Occipital lobe (tissue), 2 donors: ENCODE results near the gene CREBBP. TPM values are rescaled to one million over a fixed set of nuclear protein-coding genes. Genes with fewer than 3 reads are reported as not detected.

ENCODE experiments used
- DNase-seq: peaks from one replicate; lab custom pipeline; 2025; lab: John Stamatoyannopoulos, UW
- total RNA-seq: library from RNA; depleted of rRNA; stranded (reverse); fragments of >200 nt; gene quantifications from one replicate; pipeline ENCODE4 v1.2.3, GENCODE V29; 2014

The CREBBP gene
- total RNA-seq, 1 donor from 2014 or later: 32.3 TPM

DNA sequence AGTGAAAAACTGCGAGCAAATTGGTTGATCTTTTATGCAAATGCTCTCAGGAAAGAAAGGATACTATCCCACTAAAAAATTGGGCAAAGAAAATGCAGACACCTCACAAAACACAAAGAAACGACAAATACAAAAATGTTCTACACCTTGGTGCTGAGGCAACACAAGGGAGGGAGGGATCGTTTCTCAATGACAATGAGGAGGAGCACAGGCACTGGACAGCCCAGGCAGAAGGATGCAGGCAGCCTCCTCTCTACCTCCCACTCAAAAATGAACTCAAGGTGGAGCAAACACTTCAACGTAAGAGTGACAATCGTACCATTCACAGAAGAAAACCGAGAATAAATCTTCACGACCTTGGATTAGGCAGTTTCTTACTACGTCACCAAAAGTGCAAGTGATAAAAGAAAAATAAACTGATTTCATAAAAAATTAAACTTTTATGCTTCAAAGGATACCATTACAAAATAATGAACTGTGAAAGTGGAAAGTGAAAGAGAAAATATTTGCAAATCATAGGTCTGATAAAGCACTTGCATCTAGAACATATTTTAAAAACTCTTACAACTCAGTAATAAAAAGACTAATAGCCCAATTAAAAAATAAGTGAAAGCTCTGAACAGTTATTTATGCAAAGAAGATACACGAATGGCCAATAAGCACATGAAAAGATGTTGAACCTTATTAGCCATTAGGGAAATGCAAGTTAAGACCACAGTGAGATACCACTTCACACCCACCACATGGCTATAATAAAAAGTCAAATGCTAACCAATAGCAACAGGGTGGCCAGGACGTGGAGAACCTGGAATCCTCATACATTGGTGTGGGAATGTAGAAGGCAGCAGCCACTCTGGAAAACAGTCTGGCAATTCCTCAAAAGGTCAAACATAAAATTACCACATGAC, 82.4 kb downstream of the CREBBP start:
- no peak for DNase-seq

DNA sequence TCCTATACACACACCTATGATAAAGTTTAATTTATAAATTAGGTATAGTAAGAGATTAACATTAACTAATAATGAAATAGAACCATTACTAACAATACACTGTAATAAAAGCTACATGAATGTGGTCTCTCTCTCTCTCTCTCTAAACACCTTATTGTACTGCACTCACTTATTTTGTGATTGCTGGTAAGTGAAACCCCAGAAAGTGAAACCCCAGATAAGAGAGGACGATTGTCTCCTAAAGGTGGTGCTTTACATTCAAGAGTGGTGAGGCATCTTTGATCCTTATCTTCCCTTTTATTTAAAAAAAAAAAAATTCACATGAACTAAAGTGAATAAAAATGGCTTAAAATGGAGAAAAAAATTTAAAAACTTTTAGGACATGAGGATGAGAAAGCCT, 83.0 kb downstream of the CREBBP start:
- no peak for DNase-seq

DNA sequence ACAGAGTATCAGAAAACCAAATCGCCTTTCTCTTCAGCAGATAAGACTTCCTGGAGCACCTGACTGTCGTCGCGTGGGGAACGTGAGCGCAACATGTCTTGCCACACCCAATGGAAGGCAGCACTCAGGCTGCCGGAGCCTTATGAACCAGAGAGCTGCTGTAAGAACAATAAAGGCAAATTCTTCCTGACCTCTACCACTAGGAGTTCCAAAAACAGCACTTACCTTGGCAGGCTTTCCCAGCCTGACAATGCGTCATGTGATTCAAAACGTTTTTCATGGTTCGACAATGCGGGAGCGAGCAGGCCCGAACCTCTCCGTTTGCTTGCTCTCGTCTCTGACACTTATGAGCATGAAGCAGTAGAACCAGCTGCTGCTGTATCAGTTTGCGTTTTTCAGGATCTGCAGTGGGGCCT, 87.3 kb downstream of the CREBBP start:
- DNase-seq: no peak

DNA sequence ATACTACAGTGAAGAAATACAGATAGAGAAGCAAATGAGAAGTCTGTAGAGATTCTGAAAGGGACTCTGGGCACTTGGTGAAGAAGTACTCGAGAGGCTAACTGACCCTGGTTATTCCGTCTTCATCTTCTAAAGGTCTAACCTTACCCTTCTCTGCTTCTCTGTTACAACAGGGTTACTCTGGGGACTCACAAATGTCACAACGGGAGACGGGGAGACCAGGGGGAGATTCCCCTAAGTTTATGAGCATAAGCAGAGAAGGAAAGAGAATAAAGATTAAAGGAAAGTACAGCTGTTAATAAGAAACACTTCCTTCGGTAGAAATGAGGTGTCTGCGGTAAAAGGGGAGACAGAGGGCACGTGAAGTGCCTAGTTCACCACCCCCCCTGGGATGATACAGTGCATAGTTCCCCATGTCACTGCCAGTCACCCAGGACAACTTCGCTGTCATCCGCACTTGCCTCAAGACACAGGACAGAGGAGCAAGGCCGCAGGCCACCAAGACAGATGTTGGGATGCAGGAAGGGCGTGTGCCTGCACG, 88.0 kb downstream of the CREBBP start:
- no peak for DNase-seq

DNA sequence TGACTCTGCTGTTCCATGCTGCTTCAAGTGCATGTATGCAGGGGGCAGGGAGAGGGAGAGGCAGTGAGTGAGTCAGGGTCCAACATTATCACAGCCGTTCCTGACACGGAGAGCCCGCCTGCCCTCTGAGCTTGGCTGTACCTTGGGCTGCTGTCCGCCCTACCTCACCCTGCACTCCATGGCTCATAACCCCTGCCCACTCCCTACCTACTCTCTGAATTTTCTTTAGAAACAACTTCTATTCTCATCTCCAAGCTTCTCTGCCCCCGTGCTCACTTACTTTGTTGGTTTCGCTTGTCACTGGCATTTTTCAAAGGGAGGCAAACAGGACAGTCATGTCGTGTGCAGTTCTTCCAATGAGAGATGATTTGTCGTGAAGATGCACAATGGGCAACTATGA, 88.8 kb downstream of the CREBBP start:
- no peak for DNase-seq

DNA sequence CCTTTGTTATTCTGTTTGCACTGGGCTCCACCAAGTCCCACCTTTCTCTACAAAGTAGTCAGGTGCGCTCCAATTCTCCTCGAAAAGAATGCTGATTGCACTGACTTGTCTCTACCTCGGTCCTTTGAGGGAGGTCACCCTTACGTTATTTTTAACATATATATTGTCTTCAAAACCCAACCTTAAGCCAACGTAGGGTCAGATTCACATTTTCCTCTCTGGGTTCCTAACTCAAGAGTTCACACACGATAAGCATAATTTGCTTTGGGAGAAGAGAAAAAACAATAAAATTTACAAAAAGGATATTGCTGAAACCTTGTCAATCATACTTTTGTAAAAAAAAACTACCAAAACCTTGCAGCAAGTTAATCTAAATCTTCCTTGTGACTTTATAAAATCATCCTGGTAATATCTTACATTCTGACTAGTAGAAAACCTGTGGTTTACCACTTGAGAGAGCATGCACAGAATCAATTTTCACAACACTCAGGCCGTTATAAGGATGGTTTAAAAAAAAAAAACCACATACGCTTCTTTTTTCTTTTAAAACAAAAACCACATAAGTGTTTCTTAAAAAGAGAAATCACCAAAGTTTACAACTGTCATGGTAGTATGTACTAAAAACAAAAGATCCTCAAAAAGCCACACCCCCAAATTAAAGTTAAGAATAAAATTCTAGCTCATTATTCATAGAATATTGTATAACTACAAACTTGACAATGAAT, 91.0 kb downstream of the CREBBP start:
- no peak for DNase-seq

DNA sequence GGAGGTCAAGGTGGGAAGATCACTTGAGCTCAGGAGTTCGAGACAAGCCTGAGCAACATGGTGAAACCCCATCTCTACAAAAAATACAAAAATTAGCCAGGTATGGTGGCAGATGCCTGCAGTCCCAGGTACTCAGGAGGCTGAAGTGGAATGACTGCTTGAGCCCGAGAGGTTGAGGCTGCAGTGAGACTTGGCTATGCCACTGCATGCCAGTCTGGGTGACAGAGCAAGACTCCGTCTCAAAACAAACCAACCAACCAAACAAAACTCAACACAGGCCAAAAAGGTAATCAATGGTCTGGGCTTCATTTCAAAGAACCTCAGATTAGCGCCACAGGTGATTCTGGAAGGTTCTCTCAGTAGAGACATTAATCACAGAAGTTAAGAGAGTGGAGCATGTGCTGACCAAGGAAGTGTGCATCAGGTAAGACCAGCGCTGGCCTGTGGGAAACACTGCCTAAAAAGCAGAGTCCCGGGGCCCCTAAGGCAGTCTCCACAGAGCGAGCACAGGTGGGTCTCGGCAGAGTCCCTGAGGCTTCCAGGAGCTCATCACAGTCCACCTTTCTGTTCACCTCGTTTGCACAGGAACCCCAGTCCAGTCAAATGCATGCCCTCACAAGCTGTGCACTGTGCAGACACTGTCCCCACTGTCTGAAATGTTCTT, 91.7 kb downstream of the CREBBP start:
- DNase-seq: no peak

DNA sequence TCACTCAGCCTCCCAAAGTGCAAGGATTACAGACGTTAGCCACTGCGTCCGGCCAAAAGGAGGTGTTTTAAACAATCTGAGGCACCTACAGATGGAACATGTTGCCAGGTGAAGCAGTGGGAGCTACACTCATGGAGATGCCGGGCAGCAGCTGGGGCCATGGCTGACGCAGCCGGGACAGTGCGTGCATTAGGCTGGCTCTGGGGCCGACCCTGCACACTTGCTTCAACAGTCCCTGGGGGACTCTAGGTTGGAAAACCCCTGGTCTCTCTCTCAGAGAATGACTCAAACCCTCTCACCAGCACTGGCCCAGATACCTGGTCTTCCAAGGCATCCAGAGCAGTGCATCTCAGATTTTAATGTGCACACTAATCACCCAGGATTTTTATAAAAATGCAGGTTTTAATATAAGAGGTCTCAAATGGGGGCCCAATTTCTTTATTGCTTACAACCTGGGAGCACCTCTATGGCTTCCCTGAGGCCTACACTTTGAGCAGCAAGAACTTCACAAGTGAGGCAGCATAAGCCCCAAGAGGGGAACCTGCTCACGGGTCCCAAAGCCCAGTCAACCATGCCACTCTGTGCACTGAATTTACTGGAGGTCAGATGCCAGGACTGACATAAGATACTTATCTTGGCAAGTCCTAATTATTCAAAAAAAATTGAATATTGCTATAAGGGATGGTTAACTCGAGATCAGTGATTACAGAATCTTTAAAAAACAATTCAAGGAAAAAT, 92.4 kb downstream of the CREBBP start:
- DNase-seq: no peak

DNA sequence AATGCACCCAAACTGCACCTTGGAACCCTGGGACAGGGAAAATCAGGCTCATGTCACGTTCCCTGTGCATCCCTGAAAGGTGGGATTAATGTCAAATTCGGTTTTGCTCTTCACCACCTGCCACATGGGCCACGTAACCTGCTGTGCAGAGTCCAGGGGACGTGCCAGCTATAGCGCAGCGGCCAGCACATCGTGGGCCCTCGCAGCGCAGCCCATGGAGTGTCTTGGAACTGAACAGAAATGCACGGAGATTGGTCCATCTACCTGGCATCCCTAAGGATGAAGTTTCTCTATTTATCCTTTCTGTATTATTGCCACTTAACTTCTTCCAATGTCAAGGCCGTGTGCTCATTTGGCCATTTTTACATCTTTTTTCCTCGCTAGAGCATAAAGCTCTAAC, 95.1 kb downstream of the CREBBP start:
- no peak for DNase-seq

DNA sequence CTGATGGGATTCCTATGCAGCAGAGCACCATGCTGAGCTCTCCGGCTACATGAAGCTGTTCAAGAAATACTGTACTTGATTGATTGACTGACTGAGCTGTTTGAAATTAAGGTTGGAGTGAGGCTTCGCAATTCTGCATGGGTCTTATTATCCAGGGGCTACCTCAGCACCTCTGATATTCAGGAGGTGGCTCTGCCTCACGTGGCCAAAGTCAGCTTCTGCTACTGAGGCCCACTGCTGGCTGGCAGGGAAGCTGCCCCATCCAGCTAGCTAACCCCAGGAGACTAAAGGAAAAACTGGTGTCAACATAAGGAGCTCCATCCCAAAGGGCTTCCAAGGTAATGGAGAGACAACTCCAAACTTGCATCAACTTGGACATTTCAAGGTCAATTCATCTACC, 97.0 kb downstream of the CREBBP start:
- DNase-seq: no peak

DNA sequence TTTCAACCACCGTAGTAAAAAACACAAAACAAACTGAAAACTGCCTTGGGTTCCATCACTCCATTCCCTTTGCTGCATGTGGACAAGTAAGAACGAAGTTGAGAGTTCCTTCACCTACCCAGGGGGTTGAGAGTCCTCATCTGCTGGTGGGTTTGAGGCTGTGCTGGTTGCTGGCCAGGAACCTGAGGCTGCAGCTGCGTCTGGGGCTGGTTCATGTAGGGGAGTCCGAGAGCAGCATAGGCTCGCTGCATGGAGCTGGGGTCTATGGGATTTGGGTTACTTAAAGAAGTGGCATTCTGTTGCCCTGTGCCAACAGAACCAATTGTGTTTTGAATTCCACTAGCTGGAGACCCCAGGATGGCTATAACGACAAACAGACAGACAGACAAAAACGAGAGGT, 97.9 kb downstream of the CREBBP start:
- DNase-seq: no peak

DNA sequence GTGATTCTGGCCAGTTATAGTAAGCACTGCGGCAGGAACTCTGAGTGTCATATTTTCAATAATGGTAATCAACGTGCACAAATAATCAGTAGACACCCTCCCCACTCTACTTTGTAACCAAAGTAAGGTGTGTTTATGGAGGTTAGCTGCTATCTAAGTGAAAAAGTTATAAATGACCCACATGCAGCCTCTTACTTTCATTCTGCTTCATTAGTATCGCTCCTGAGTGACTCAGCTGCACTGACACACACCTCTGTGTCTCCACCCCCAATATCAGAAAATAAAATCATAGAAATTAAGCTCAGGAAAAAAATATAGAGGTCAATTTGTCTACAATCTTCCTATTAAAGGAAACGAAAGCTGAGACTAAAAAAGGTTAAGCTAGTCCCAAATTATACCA, 99.1 kb downstream of the CREBBP start:
- DNase-seq: no peak

DNA sequence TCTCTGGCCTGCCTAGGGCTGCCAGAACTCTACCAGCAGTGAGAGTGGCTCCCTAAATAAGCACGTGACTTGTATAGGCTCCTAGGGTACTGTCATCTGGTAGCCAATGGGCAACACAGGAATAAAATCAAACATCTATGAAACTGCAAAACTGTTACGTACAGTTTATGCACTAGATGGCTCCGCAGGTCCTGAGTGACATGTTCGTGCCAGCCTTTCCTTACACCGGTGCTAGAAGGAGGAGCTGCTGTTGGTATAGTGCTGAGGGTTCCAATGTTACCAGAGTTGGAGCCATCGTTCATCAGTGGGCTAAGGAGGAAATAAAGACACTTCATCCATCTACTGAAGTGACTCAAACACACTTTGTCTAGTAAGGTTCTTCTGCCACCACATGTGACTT, 99.9 kb downstream of the CREBBP start:
- DNase-seq: no peak

DNA sequence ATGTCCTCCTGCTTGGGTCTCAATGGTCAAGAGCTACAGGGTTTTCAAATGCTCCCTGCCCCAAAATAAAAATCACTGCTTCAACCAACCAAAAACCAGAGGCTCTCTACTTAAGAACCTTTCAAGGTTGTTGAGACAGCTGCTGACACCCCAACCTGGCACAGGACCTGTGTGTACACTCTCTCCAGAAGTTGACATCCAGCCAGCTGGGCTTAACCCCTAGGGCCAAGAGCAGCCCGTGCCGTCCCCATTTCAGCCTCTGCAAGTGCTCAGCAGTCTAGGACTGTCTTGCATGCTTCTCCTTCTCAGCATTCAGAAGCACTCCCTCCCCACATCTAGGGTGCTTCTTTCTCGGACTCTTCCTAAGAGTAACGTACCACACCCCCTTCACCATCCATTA, 104.2 kb downstream of the CREBBP start:
- no peak for DNase-seq

DNA sequence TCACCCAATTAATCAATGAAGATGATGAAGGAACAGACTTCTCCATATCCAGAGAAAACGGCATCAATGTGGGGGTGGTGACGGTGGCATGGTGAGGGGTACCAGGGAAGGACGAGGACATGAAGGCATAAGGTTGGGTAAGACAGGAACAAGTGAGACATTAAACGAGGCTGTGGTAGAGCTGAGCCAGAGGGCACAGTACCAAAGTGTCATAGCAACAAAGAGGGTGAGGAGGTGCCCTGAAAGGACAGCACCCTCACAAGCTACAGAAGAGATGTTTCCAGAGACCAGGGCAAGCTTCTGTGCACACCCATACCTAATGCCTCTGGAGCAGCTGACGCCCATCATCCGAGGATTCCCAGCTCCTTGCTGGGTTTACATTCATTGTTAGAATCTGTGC, 105.7 kb downstream of the CREBBP start:
- no peak for DNase-seq

DNA sequence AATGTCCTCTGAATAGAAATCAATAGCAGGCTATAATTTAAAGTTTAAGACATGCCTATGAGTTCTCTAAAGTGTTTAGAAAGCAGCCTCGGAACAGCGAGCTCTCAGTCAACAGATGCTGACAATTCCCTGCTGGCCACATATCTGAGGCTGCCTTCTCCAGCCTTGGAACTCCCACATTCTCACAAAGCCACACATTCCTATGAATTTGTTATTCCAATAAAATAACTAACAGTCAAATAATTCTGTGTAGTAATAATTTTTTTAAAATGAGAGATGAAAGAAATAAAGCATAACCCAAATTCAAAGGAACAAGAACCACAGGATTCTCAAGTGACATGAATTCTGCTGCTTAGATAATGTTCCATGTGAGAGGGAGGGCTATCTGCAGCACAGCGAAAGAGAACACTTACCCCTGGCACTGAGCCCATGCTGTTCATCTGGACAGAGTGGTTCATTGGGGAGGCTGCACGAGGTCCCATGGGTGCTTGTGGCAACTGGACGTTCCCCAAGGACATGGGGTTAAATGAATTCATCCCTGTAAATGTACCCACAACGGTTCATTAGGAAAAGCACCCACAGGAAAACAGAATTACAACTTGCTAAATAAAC, 106.3 kb downstream of the CREBBP start:
- DNase-seq: no peak

DNA sequence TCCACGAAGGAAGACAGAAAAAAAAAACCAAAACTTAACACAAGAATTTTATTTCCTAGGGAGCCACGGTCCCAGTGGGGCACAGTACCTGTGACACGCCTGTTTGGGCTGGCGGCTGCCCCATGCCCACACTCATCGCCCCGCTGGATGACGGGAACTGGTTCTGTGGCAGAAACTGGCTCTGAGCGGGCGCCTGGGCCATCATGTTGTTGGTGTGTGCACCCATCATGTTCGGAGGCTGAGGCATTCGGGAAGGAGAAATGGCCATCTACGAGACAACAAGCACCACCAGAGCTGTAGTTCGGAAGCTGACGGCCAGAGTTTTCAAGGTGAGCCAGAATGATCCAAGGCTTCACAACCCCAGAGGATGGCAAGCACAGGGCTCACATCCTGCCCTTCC, 106.8 kb downstream of the CREBBP start:
- DNase-seq: no peak

DNA sequence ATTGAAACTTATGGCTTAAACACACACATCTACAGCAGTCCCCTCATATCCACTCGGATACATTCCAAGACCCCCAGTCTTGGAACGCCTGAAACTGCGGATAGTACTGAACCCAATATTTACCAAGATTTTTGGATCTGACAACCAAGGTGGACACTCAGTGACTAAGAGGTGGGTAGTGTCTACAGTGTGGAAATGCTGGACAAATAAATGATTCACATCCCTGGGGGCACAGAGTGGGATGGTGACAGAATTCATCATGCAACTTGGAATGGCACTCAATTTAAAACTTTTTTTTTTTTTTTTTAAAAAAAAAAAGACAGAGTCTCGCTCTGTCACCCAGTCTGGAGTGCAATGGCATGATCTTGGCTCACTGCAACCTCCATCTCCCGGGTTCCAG, 109.0 kb downstream of the CREBBP start:
- DNase-seq: no peak

DNA sequence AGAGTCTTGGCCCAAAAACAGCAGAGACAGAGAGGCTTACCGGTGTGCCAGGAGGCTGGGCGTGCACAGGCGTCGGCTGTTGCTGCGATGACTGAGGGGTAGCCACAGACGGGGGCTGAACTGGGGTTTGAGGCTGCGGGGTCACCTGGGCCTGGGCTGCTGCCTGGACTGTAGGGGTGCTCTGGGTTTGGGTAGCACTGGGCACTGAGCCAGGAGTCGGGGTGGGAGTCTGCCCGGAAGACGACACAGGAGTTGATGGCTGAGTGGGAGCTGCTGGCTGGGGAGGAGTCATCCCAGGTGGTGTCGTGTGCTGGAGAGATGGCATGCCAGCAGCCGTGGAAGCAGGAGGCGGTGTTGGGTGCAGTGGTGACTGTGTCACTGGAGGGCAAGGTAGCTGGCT, 110.0 kb downstream of the CREBBP start:
- no peak for DNase-seq

DNA sequence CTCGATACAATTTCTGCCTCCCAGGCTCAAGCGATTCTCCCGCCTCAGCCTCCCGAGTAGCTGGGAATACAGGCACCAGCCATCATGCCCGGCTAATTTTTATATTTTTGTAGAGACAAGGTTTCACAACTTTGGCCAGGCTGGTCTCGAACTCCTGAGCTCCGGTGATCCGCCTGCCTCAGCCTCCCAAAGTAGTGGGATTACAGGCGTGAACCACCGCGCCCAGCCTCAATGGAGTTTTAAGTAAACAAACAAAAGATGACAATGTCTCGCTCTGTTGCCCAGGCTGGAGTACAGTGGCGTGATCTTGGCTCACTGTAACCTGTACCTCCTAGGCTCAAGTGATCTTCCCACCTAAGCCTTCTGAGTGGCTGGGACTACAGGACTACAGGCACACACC, 110.6 kb downstream of the CREBBP start:
- no peak for DNase-seq

DNA sequence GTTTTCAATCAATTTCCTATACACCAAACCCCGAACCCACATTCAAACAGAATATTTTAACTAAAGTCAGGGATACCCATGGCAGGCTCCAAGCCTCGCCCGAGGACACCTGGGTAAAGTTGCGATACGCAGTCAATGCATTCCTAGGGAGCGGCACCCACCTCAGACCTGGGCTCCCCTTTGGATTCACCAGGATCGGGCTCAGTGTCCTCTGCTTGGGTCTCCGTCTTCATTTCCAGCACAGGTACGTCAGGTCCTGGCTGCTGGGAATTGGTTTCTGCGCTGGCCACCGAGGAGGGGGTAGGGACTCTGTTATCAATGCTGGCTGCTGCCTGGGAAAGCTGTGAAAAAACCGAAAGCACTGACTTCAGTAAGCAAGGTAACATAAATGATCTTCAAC, 111.5 kb downstream of the CREBBP start:
- no peak for DNase-seq
